ENCODE measurements around the gene KCND1. TPM values are rescaled to one million over a fixed set of nuclear protein-coding genes. Genes with fewer than 3 reads are reported as not detected.

KCND1 gene
- total and polyA plus RNA-seq, 4 donors, result 0.17 to 1.1 (median 0.28) TPM

DNA sequence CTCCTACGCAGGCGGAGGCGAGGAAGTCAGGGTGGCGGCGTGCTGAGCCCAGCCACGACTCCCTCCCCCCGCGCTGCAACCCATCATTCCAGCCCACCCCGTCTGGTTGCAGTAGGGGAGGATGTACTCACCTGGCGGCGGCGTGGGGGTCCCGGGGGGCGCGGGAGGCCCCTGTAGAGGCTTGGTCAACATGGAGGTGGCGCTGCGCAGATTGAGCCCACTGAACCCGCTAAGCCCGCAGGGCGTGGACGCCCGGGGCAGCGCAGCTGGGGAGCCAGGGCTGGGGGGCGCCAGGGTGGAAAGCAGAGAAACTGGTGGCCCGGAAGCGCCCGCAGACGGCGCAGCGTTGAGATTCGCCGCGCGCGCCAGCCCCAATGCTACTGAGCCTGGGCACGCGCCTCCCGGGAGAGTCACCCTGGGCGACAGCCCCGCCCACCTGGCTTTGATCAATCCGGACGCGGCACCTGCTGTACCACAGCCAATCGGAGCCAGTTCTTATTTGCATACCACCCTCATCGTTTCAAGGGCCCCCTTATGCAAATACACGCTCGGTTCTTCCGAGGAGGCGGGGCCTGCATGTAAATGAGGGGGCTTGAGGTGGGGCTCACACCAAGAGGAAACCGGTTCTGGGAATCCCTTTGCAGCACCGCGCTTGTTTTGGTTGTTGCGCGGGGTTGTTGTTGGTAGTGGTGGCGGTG lies 52.9 kb downstream of the KCND1 start, which contains the start of gene PIM2:
Gene PIM2, minus strand, starts transcription at position 382 of the 698 bp plus-strand sequence. Its CDS starts 190 bp downstream, at position 192.
- peak within 1 kb of the TSS; percentile 59 to 67 for H3K9ac ChIP-seq (ENCODE audit: low read depth in 1 of 2, low read length in 2 of 2)
- peak; percentile 88 for DNase-seq (ENCODE audit: low spot score)
- peaks cover 0 to 36% (median 9%) of the 10 kb centered on the region in 4 donors for H3K4me1 ChIP-seq (ENCODE audit: control insufficient read depth in 4 of 4, insufficient read depth in 4 of 4, low read length in 3 of 4)
- peaks cover 0 to 14% (median 2%) of the 10 kb centered on the region in 4 donors for H3K36me3 ChIP-seq (ENCODE audit: control insufficient read depth in 4 of 4, insufficient read depth in 3 of 4, low read depth in 1 of 4, low read length in 3 of 4)
- under 1% methylated on average over 55 of the region's 55 CpGs for WGBS
- TF ChIP-seq HNF4G (IDR thresholded peaks at IDR 0.05) (no peak), HNF4A (conservative IDR thresholded peaks at IDR 0.05) (no peak), TAF1 (conservative IDR thresholded peaks at IDR 0.05) (peak; percentile 82), NR2F2 (IDR thresholded peaks at IDR 0.05) (no peak), YY1 (IDR thresholded peaks at IDR 0.05) (no peak), CTCF (IDR thresholded peaks at IDR 0.05; ENCODE audit: low read depth, low read length, missing input control) (no peak), EGR1 (IDR thresholded peaks at IDR 0.05; ENCODE audit: low read depth in 2 of 2) (no peak), MAX (IDR thresholded peaks at IDR 0.05) (peak; percentile 54), FOXA2 (IDR thresholded peaks at IDR 0.05) (no peak), RXRA (IDR thresholded peaks at IDR 0.05) (no peak), SP1 (IDR thresholded peaks at IDR 0.05) (peak; percentile 51), FOXA1 (IDR thresholded peaks at IDR 0.05) (no peak)
- TF ChIP-seq, protein P1, sequence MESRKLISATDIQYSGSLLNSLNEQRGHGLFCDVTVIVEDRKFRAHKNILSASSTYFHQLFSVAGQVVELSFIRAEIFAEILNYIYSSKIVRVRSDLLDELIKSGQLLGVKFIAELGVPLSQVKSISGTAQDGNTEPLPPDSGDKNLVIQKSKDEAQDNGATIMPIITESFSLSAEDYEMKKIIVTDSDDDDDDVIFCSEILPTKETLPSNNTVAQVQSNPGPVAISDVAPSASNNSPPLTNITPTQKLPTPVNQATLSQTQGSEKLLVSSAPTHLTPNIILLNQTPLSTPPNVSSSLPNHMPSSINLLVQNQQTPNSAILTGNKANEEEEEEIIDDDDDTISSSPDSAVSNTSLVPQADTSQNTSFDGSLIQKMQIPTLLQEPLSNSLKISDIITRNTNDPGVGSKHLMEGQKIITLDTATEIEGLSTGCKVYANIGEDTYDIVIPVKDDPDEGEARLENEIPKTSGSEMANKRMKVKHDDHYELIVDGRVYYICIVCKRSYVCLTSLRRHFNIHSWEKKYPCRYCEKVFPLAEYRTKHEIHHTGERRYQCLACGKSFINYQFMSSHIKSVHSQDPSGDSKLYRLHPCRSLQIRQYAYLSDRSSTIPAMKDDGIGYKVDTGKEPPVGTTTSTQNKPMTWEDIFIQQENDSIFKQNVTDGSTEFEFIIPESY (IDR thresholded peaks at IDR 0.05), result no peak
- TF ChIP-seq, protein P2, sequence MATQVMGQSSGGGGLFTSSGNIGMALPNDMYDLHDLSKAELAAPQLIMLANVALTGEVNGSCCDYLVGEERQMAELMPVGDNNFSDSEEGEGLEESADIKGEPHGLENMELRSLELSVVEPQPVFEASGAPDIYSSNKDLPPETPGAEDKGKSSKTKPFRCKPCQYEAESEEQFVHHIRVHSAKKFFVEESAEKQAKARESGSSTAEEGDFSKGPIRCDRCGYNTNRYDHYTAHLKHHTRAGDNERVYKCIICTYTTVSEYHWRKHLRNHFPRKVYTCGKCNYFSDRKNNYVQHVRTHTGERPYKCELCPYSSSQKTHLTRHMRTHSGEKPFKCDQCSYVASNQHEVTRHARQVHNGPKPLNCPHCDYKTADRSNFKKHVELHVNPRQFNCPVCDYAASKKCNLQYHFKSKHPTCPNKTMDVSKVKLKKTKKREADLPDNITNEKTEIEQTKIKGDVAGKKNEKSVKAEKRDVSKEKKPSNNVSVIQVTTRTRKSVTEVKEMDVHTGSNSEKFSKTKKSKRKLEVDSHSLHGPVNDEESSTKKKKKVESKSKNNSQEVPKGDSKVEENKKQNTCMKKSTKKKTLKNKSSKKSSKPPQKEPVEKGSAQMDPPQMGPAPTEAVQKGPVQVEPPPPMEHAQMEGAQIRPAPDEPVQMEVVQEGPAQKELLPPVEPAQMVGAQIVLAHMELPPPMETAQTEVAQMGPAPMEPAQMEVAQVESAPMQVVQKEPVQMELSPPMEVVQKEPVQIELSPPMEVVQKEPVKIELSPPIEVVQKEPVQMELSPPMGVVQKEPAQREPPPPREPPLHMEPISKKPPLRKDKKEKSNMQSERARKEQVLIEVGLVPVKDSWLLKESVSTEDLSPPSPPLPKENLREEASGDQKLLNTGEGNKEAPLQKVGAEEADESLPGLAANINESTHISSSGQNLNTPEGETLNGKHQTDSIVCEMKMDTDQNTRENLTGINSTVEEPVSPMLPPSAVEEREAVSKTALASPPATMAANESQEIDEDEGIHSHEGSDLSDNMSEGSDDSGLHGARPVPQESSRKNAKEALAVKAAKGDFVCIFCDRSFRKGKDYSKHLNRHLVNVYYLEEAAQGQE (IDR thresholded peaks at IDR 0.05), result peak; percentile 50
- H3K9me3 ChIP-seq (ENCODE audit: control insufficient read depth in 4 of 4, low read length in 3 of 4), result no peaks in the 10 kb centered on the region
- H3K27me3 ChIP-seq (ENCODE audit: control insufficient read depth in 4 of 4, insufficient read depth in 4 of 4, low read length in 3 of 4), result peaks cover 0 to 2% (median 0%) of the 10 kb centered on the region in 4 donors
- H3K4me3 ChIP-seq (ENCODE audit: low read depth in 1 of 3, low read length in 3 of 3), result peak within 1 kb of the TSS; percentile 26 to 60 (median 54)
- peak within 1 kb of the TSS; percentile 80 to 88 for H3K27ac ChIP-seq (ENCODE audit: low read depth in 1 of 2, low read length in 2 of 2)

GRCh38 chrX:48918301-48918642 lies 53.4 kb downstream of the KCND1 start:
- H3K9me3 ChIP-seq (ENCODE audit: control insufficient read depth in 4 of 4, low read length in 3 of 4), result no peaks in the 10 kb centered on the region
- DNase-seq (ENCODE audit: low spot score), result no peak

More at GRCh38 chrX:48918301-48918642, 53.4 kb downstream of the KCND1 start:
- H3K27me3 ChIP-seq (ENCODE audit: control insufficient read depth in 4 of 4, insufficient read depth in 4 of 4, low read length in 3 of 4), result peaks cover 0 to 2% (median 0%) of the 10 kb centered on the region in 4 donors
- no peak for TF ChIP-seq JUND (IDR thresholded peaks at IDR 0.05)
- TF ChIP-seq, protein P3, sequence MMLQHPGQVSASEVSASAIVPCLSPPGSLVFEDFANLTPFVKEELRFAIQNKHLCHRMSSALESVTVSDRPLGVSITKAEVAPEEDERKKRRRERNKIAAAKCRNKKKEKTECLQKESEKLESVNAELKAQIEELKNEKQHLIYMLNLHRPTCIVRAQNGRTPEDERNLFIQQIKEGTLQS (IDR thresholded peaks at IDR 0.05), result no peak
- no peak for TF ChIP-seq YY1 (IDR thresholded peaks at IDR 0.05)
- TF ChIP-seq GABPA (IDR thresholded peaks at IDR 0.05 in 1 of 2, conservative IDR thresholded peaks at IDR 0.05 in 1 of 2), result no peak
- TF ChIP-seq EGR1 (IDR thresholded peaks at IDR 0.05; ENCODE audit: low read depth in 2 of 2), result no peak
- TF ChIP-seq HNF4G (IDR thresholded peaks at IDR 0.05), result no peak
- no peak for TF ChIP-seq CTCF (IDR thresholded peaks at IDR 0.05; ENCODE audit: low read depth, low read length, missing input control)
- H3K9ac ChIP-seq (ENCODE audit: low read depth in 1 of 2, low read length in 2 of 2), result peak overlapping the region in 1 of 2 donors; percentile 59
- 5% methylated on average over 23 of the region's 23 CpGs for WGBS
- peak overlapping the region; percentile 14 to 60 (median 54) for H3K4me3 ChIP-seq (ENCODE audit: low read depth in 1 of 3, low read length in 3 of 3)
- H3K4me1 ChIP-seq (ENCODE audit: control insufficient read depth in 4 of 4, insufficient read depth in 4 of 4, low read length in 3 of 4), result peaks cover 0 to 36% (median 9%) of the 10 kb centered on the region in 4 donors
- H3K27ac ChIP-seq (ENCODE audit: low read depth in 1 of 2, low read length in 2 of 2), result peak overlapping the region; percentile 80 to 88
- peaks cover 0 to 10% (median under 1%) of the 10 kb centered on the region in 4 donors for H3K36me3 ChIP-seq (ENCODE audit: control insufficient read depth in 4 of 4, insufficient read depth in 3 of 4, low read depth in 1 of 4, low read length in 3 of 4)
